Measurements from ENCODE around the gene TAF6L. TPM values are rescaled to one million over a fixed set of nuclear protein-coding genes. Genes with fewer than 3 reads are reported as not detected.
A peak's percentile ranks its signal among the peaks of the same experiment; 100 is the strongest.

Gene TAF6L
- total and polyA plus RNA-seq, 2 of the 8 experiments (the other 6 are each of a cell fraction or from before 2014, with no cell fraction given): 24.8 to 31.9 TPM

DNA sequence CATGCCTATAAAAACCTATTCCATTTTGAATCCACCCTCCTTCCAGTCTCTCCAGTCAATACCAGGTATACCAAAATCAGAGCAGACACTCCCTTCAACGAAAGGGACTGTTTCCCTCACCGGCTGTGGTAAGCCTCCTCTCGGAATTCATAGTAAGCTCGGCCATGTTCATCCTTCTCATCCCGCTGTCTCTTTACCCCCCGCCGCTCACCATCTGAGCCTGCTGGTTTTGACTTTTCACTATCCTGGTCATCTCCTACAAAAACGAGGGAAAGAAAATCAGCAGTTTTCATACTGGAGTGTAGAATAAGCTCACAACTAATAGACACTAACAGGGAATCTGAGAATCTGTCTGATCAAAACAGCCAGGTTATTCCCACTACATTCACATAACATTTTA lies 47.0 kb upstream of the TAF6L start:
- Histone ChIP-seq H3K56ac (replicated peaks; ENCODE audit: insufficient read length, low read depth, low read length) (no peak overlapping the region), H3K36me3 (ENCODE audit: control insufficient read depth in 2 of 4, insufficient read depth in 4 of 4, low read length in 3 of 4) (peaks cover 33 to 53% (median 45%) of the 10 kb centered on the region in 4 experiments), H3K9ac (replicated peaks in 1 of 4; ENCODE audit: extremely low read depth in 1 of 4, low read depth in 3 of 4, low read length in 3 of 4) (no peak overlapping the region), H3K14ac (ENCODE audit: insufficient read length) (no peak overlapping the region), H2BK20ac (ENCODE audit: low read length) (no peak overlapping the region), H4K91ac (replicated peaks; ENCODE audit: insufficient read length, low read length) (no peak overlapping the region), H3K18ac (ENCODE audit: extremely low read depth, low read length) (no peak overlapping the region), H3K27ac (ENCODE audit: low read depth, low read length) (no peak overlapping the region), H3K79me1 (ENCODE audit: low read depth, low read length) (0 out of 2 replicates have a peak, but pooled peaks cover 2% of the 10 kb centered on the region), H3K27me3 (replicated peaks in 1 of 4; ENCODE audit: control insufficient read depth in 3 of 4, extremely low read depth in 1 of 4, insufficient read depth in 3 of 4, low read length in 3 of 4) (no peaks in the 10 kb centered on the region), H3K4me3 (ENCODE audit: extremely low read depth in 1 of 4, insufficient read depth in 2 of 4, low read depth in 3 of 4, low read length in 4 of 4) (peak overlapping the region in 1 of 4 experiments; percentile 87; a peak in 2 of 8 replicates), H4K5ac (ENCODE audit: insufficient read length, low read depth, low read length) (no peak overlapping the region), H3K4me2 (ENCODE audit: insufficient read depth in 1 of 2, low read depth in 2 of 2, low read length in 2 of 2) (peak overlapping the region; percentile 36 to 93; a peak in 1 of 4 replicates), H3K4me1 (replicated peaks in 1 of 4; ENCODE audit: control insufficient read depth in 3 of 4, insufficient read depth in 4 of 4, low read length in 3 of 4) (no peaks in the 10 kb centered on the region; a peak in 3 of 7 replicates), H4K8ac (ENCODE audit: extremely low read depth, insufficient read depth, low read length) (no peak overlapping the region), H2AK5ac (ENCODE audit: low read depth, low read length) (no peak overlapping the region), H3K79me2 (ENCODE audit: control insufficient read depth in 1 of 2, insufficient read depth in 2 of 2, low read length in 2 of 2) (peaks cover 18 to 63% of the 10 kb centered on the region in 2 experiments), H2BK120ac (replicated peaks; ENCODE audit: low read depth, low read length) (no peak overlapping the region), H2AFZ (ENCODE audit: low read length) (no peak overlapping the region), H2BK5ac (ENCODE audit: low read depth, low read length) (no peak overlapping the region), H4K20me1 (replicated peaks in 1 of 2; ENCODE audit: control insufficient read depth in 1 of 2, insufficient read depth in 2 of 2, low read length in 2 of 2) (peaks cover 12 to 17% of the 10 kb centered on the region in 2 experiments), H3K4ac (replicated peaks; ENCODE audit: insufficient read length, low read depth, low read length) (no peak overlapping the region), H3K23me2 (ENCODE audit: low read depth, low read length) (peaks cover 16% of the 10 kb centered on the region), H2BK15ac (ENCODE audit: low read length) (no peak overlapping the region), H3K9me3 (ENCODE audit: insufficient read depth in 2 of 2, low read depth in 1 of 2, low read length in 1 of 2) (no peaks in the 10 kb centered on the region), H2BK12ac (ENCODE audit: low read depth, low read length) (no peak overlapping the region), H3K23ac (ENCODE audit: insufficient read length) (no peak overlapping the region)
- TF ChIP-seq GABPA (IDR thresholded peaks at IDR 0.05; ENCODE audit: borderline replicate concordance, insufficient read depth, low read length): no peak
- no peak for TF ChIP-seq CBX8 (IDR thresholded peaks at IDR 0.05; ENCODE audit: borderline replicate concordance, low read depth, low read length)
- no peak for TF ChIP-seq HDAC6 (IDR thresholded peaks at IDR 0.05; ENCODE audit: low read depth, low read length)
- no peak for TF ChIP-seq CHD2 (IDR thresholded peaks at IDR 0.05; ENCODE audit: low read length)
- no peak for TF ChIP-seq TBP (IDR thresholded peaks at IDR 0.05; ENCODE audit: low read depth, low read length)
- no peak for TF ChIP-seq KDM1A (IDR thresholded peaks at IDR 0.05; ENCODE audit: borderline replicate concordance, low read length)
- TF ChIP-seq MAFK (IDR thresholded peaks at IDR 0.05; ENCODE audit: low read depth, low read length): no peak
- TF ChIP-seq KDM5A (IDR thresholded peaks at IDR 0.05; ENCODE audit: low read length): no peak
- TF ChIP-seq GTF2F1 (IDR thresholded peaks at IDR 0.05; ENCODE audit: borderline replicate concordance, low read depth, low read length): no peak
- TF ChIP-seq CHD1 (IDR thresholded peaks at IDR 0.05; ENCODE audit: low read depth, low read length): no peak
- TF ChIP-seq SP1 (IDR thresholded peaks at IDR 0.05; ENCODE audit: low read depth, low read length): no peak
- 90% methylated on average over 8 of the region's 8 CpGs; no CpG with 5 or more reads in 1 of the 2 experiments for WGBS, 2 experiments (ENCODE audit: extremely low coverage in 1 of 2, insufficient coverage in 1 of 2, insufficient read length in 1 of 2, insufficient replicate concordance in 2 of 2, low coverage in 1 of 2, low lambda C conversion rate in 2 of 2, missing lambda C conversion rate in 1 of 2)
- ChIA-PET POLR2A (ENCODE audit: partially characterized antibody) (interaction anchor here (0.9 to 10.9 kb wide), 11 partner anchors 10 to 129 kb away, joined by 3 to 192 read pairs (median 15); partner anchors contain the start of genes BSCL2, C11orf98, CSKMT and GNG3), CTCF (ENCODE audit: partially characterized antibody) (interaction anchor here (1.0 to 2.4 kb wide), 7 partner anchors 9 to 132 kb away, joined by 3 to 13 read pairs (median 4); no protein-coding TSS in a partner anchor)
- no peak for DNase-seq (ENCODE audit: low read depth in 1 of 2, low spot score in 2 of 2)
- FAIRE-seq: no peak

Data from H1 (cell line).